ENCODE data around the gene SERHL2.
"Not testable (repeated sequence)": the region's sequence is repeated elsewhere in the genome, so short reads cannot be mapped to it uniquely, and the experiment has no call there.

Gene SERHL2

GRCh38 chr22:42553475-42554361, at the start of gene SERHL2:
TSS of gene SERHL2 (plus strand) at chr22:42553956. CDS start at chr22:42554021, 65 bp downstream.
- peak; percentile 92 for DNase-seq

GRCh38 chr22:42508327-42508974, 45.3 kb upstream of the SERHL2 start:
- not testable (repeated sequence) for DNase-seq

GRCh38 chr22:42508975-42509364, 44.8 kb upstream of the SERHL2 start:
- DNase-seq: not testable (repeated sequence)

GRCh38 chr22:42509548-42509947, 44.2 kb upstream of the SERHL2 start:
- DNase-seq: no peak

- no peak for DNase-seq
Measured at GRCh38 chr22:42511401-42511891, 42.3 kb upstream of the SERHL2 start.

- not testable (repeated sequence) for DNase-seq
Measured at GRCh38 chr22:42512273-42512990, 41.3 kb upstream of the SERHL2 start.

- DNase-seq: not testable (repeated sequence)
Measured at GRCh38 chr22:42514331-42514730, 39.4 kb upstream of the SERHL2 start.

- not testable (repeated sequence) for DNase-seq
Measured at GRCh38 chr22:42515304-42515703, 38.5 kb upstream of the SERHL2 start.

- DNase-seq: no peak
Measured at GRCh38 chr22:42515896-42516295, 37.9 kb upstream of the SERHL2 start.

- DNase-seq: not testable (repeated sequence)
Measured at GRCh38 chr22:42517103-42517502, 36.7 kb upstream of the SERHL2 start.

GRCh38 chr22:42518638-42519524, 34.9 kb upstream of the SERHL2 start:
- DNase-seq: not testable (repeated sequence)

- peak; percentile 89 for DNase-seq
Measured at GRCh38 chr22:42519525-42520401, 34.0 kb upstream of the SERHL2 start, which contains the start of gene RRP7A. TSS of gene RRP7A (minus strand) at chr22:42519796. CDS start at chr22:42519786, 10 bp downstream.

- DNase-seq: no peak
Measured at GRCh38 chr22:42521228-42521546, 32.6 kb upstream of the SERHL2 start.

- DNase-seq: no peak
Measured at GRCh38 chr22:42522546-42522945, 31.2 kb upstream of the SERHL2 start.

GRCh38 chr22:42528591-42529307, 25.0 kb upstream of the SERHL2 start:
- no peak for DNase-seq

GRCh38 chr22:42529435-42529834, 24.3 kb upstream of the SERHL2 start:
- DNase-seq: not testable (repeated sequence)

- not testable (repeated sequence) for DNase-seq
Measured at GRCh38 chr22:42531401-42532084, 22.2 kb upstream of the SERHL2 start.

- DNase-seq: no peak
Measured at GRCh38 chr22:42533638-42533977, 20.1 kb upstream of the SERHL2 start.

- not testable (repeated sequence) for DNase-seq
Measured at GRCh38 chr22:42535082-42535731, 18.5 kb upstream of the SERHL2 start.
